NCI-H1930 (cell line): ENCODE data around the gene CASS4.
"Not testable (repeated sequence)": the region's sequence is repeated elsewhere in the genome, so short reads cannot be mapped to it uniquely, and the experiment has no call there.

ENCODE experiments used
- DNase-seq, 2 experiments: peaks; one replicate each; lab custom pipeline; 2025; lab: John Stamatoyannopoulos, UW

Gene CASS4

GRCh38 chr20:56411759-56412472 lies at the start of gene CASS4:
CASS4 (plus strand) TSS chr20:56412260; CDS start chr20:56412459, 199 bp downstream.
- no peak for DNase-seq

- DNase-seq, result no peak
Measured at GRCh38 chr20:56362833-56363413, 49.1 kb upstream of the CASS4 start.

GRCh38 chr20:56363491-56363890 lies 48.6 kb upstream of the CASS4 start:
- DNase-seq, result no peak

GRCh38 chr20:56368351-56369134 lies 43.5 kb upstream of the CASS4 start:
- DNase-seq, result no peak

- no peak for DNase-seq
Measured at GRCh38 chr20:56369179-56369578, 42.9 kb upstream of the CASS4 start.

- DNase-seq, result no peak
Measured at GRCh38 chr20:56371977-56372376, 40.1 kb upstream of the CASS4 start.

- no peak for DNase-seq
Measured at GRCh38 chr20:56372850-56373249, 39.2 kb upstream of the CASS4 start.

- DNase-seq, result no peak
Measured at GRCh38 chr20:56373942-56374341, 38.1 kb upstream of the CASS4 start.

GRCh38 chr20:56376331-56376730 lies 35.7 kb upstream of the CASS4 start:
- no peak for DNase-seq

GRCh38 chr20:56378386-56378785 lies 33.7 kb upstream of the CASS4 start:
- no peak for DNase-seq

- DNase-seq, result no peak
Measured at GRCh38 chr20:56380375-56380774, 31.7 kb upstream of the CASS4 start.

- no peak for DNase-seq
Measured at GRCh38 chr20:56381501-56381900, 30.6 kb upstream of the CASS4 start.

- no peak for DNase-seq
Measured at GRCh38 chr20:56382696-56383095, 29.4 kb upstream of the CASS4 start.

GRCh38 chr20:56383334-56383733 lies 28.7 kb upstream of the CASS4 start:
- no peak for DNase-seq

GRCh38 chr20:56385130-56385529 lies 26.9 kb upstream of the CASS4 start:
- no peak for DNase-seq

- DNase-seq, result no peak
Measured at GRCh38 chr20:56386219-56386618, 25.8 kb upstream of the CASS4 start.

- DNase-seq, result no peak
Measured at GRCh38 chr20:56388882-56389281, 23.2 kb upstream of the CASS4 start.

GRCh38 chr20:56389807-56390206 lies 22.3 kb upstream of the CASS4 start:
- DNase-seq, result no peak

GRCh38 chr20:56390396-56390795 lies 21.7 kb upstream of the CASS4 start:
- not testable (repeated sequence) for DNase-seq

- no peak for DNase-seq
Measured at GRCh38 chr20:56391037-56391436, 21.0 kb upstream of the CASS4 start.

- no peak for DNase-seq
Measured at GRCh38 chr20:56391596-56392131, 20.4 kb upstream of the CASS4 start.

GRCh38 chr20:56392132-56392880 lies 19.8 kb upstream of the CASS4 start, which contains the start of the genes AURKA and CSTF1:
AURKA (minus strand) TSS chr20:56392215; CDS start chr20:56388197, 4,018 bp downstream.
CSTF1 (plus strand) TSS chr20:56392645; CDS start chr20:56395553, 2,908 bp downstream.
- DNase-seq, result peak; percentile 99
